IPS DF 6.9 (cell line): ENCODE measurements around the gene PMPCA.

ENCODE experiments used
- DNase-seq: peaks from one replicate; pipeline ENCODE4 v3.0.0-alpha.2; 2013; ENCODE audit warnings: low read depth, low spot score
- H3K27ac ChIP-seq: one replicate; pipeline ENCODE4 v1.5.1; 2013; ENCODE audit warnings: low read length, control low read depth
- H3K27me3 ChIP-seq: 2 replicates; pipeline ENCODE4 v1.6.1; 2013; ENCODE audit warnings: mild to moderate bottlenecking, low read length; ENCODE audit not compliant: control insufficient read depth, insufficient read depth
- H3K36me3 ChIP-seq: 2 replicates; pipeline ENCODE4 v1.6.1; 2013; ENCODE audit warnings: low read length; ENCODE audit not compliant: control insufficient read depth, insufficient read depth
- H3K4me1 ChIP-seq: 2 replicates; pipeline ENCODE4 v1.6.1; 2013; ENCODE audit warnings: low read length; ENCODE audit not compliant: control insufficient read depth, insufficient read depth
- H3K4me3 ChIP-seq: 2 replicates; pipeline ENCODE4 v1.5.1; 2013; ENCODE audit warnings: mild to moderate bottlenecking, low read length
- H3K9me3 ChIP-seq: 2 replicates; pipeline ENCODE4 v1.6.1; 2013; ENCODE audit warnings: low read length, inconsistent platforms; ENCODE audit not compliant: control insufficient read depth, insufficient read depth
- WGBS: extraction: QIAGEN DNeasy Blood & Tissue Kit; methylation state at CpG from one replicate; pipeline ENCODE4 v1.1.7; 2013; ENCODE audit warnings: mixed read lengths, missing lambda C conversion rate; ENCODE audit not compliant: insufficient read length, insufficient coverage; 5-methylcytosine and 5-hydroxymethylcytosine counted together

PMPCA gene

GRCh38 chr9:136472640-136473353 lies 62.3 kb downstream of the PMPCA start:
- H3K4me3 ChIP-seq, result no peak overlapping the region

DNA sequence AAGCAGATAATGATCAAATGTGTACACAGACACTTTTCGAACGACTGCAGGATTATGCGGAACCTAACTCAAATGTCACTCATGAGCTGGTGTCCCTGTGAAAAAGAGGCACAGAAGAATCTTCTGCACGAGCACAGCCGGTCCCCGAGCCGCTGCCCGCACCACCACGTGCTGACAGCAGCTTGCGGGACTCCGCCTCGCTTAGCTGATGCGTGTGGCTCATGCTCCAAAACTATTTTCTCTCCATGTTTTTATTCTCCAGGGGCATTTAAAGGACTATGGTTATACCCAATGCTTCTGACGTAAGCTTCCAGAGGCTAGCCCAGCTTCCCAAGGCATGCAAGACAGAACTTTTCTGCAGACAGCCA lies 62.9 kb downstream of the PMPCA start:
- WGBS, result no CpG with 5 or more reads among the region's 14 CpGs

More at GRCh38 chr9:136472640-136473353, 62.3 kb downstream of the PMPCA start:
- DNase-seq, result no peak
- no CpG with 5 or more reads among the region's 28 CpGs for WGBS
- Histone ChIP-seq H3K4me1 (no peaks in the 10 kb centered on the region; the same call in 1 of the 2 replicates), H3K9me3 (no peaks in the 10 kb centered on the region), H3K27me3 (no peaks in the 10 kb centered on the region), H3K27ac (no peak overlapping the region), H3K36me3 (peaks cover 77% of the 10 kb centered on the region)

More for the DNA sequence above, 62.9 kb downstream of the PMPCA start:
- Histone ChIP-seq H3K36me3 (peaks cover 77% of the 10 kb centered on the region), H3K27ac (no peak overlapping the region), H3K4me3 (no peak overlapping the region), H3K27me3 (no peaks in the 10 kb centered on the region), H3K9me3 (no peaks in the 10 kb centered on the region), H3K4me1 (no peaks in the 10 kb centered on the region; the same call in 1 of the 2 replicates)
- no peak for DNase-seq
